ENCODE results near the gene FAM3A. TPM values are rescaled to one million over a fixed set of nuclear protein-coding genes. Genes with fewer than 3 reads are reported as not detected.
A peak's percentile ranks its signal among the peaks of the same experiment; 100 is the strongest.

The FAM3A gene
- total and polyA plus RNA-seq, 9 of the 15 experiments (the other 6 are each of a cell fraction or from before 2014, with no cell fraction given) = 0.75 to 70.6 (median 27.0) TPM

DNA sequence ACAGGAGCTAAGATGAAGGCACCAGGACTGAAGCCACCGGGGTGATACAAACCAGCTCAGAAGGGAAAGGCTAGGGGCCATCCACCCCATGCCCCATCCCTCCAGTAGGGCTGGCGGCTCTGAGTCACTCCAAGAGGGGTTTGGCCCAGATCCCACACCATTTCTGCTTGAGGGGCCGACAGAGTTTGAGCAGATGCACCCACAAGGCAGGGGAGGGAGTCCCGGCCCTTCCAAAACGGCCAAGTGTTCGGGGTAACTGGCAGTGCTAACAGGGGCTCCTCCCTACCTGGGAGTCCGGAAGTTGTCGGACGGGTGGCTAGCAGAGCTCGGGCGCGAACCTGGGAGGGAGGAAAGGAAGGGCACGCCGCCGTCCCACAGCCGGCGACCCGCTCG lies 26.0 kb downstream of the FAM3A start (continued):
- TF ChIP-seq NKRF (IDR thresholded peaks at IDR 0.05; ENCODE audit: borderline replicate concordance) = 0 out of 2 replicates have a peak, but pooled peaks have one; percentile 22
- no peak for TF ChIP-seq FOXJ2 (tag; IDR thresholded peaks at IDR 0.05)
- TF ChIP-seq ZNF133 (CRISPR knock-in tag; IDR thresholded peaks at IDR 0.05) = no peak
- no peak for TF ChIP-seq ZNF778 (CRISPR knock-in tag; IDR thresholded peaks at IDR 0.05)
- 0 out of 4 replicates have a peak, but pooled peaks of 1 of the 2 experiments have one; percentile 19 for TF ChIP-seq SIN3A (IDR thresholded peaks at IDR 0.05; ENCODE audit: borderline replicate concordance in 2 of 2, control insufficient read depth in 1 of 2, low read depth in 2 of 2, low read length in 2 of 2)
- no peak for TF ChIP-seq JUNB (CRISPR knock-in tag; conservative IDR thresholded peaks at IDR 0.05)
- no peak for TF ChIP-seq BRCA1 (IDR thresholded peaks at IDR 0.05)
- no peak for TF ChIP-seq BRCA1 (CRISPR knock-in tag; IDR thresholded peaks at IDR 0.05)
- no peak for TF ChIP-seq SMAD3 (CRISPR knock-in tag; conservative IDR thresholded peaks at IDR 0.05)
- TF ChIP-seq NR4A1 (CRISPR knock-in tag; IDR thresholded peaks at IDR 0.05) = no peak
- TF ChIP-seq NR4A1 (tag; IDR thresholded peaks at IDR 0.05) = no peak
- TF ChIP-seq PYGO2 (tag; IDR thresholded peaks at IDR 0.05) = no peak
- no peak for TF ChIP-seq RBM14 (IDR thresholded peaks at IDR 0.05; ENCODE audit: borderline replicate concordance, insufficient read depth, low read depth, low read length)
- TF ChIP-seq NUFIP1 (IDR thresholded peaks at IDR 0.05; ENCODE audit: partially characterized antibody) = no peak
- TF ChIP-seq, protein P1, sequence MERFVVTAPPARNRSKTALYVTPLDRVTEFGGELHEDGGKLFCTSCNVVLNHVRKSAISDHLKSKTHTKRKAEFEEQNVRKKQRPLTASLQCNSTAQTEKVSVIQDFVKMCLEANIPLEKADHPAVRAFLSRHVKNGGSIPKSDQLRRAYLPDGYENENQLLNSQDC (CRISPR knock-in tag; IDR thresholded peaks at IDR 0.05) = no peak
- no peak for TF ChIP-seq MLX (CRISPR knock-in tag; conservative IDR thresholded peaks at IDR 0.05)
